CD4-positive, alpha-beta T cell treated with Interleukin-17A for 1 hour (primary cell): ENCODE results near the gene TAP2.
A peak's percentile ranks its signal among the peaks of the same experiment; 100 is the strongest.
"Not testable (repeated sequence)": the region's sequence is repeated elsewhere in the genome, so short reads cannot be mapped to it uniquely, and the experiment has no call there.

Experiments used
- DNase-seq: peaks from one replicate; pipeline ENCODE4 v3.0.0-alpha.2; 2020

Gene TAP2

DNA sequence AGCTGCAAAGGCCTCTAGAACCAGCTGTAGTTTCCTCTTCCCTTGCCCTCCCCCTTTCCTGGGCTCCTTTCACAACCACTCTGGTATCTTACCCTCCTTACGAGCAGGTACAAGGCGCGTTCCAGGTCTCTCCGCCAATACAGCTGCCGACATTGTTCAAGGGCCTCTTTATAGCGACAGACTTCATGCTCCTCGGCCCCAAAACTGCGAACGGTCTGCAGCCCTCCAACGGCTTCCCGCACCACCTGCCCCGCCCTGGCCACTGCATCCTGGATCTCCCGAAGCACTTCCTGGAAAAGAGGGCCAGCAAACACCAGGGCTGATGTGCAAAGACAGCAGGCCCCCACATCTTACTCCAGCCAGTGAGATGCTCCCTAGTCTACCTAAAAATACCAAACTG, 6.0 kb downstream of the TAP2 start:
- DNase-seq = no peak

DNA sequence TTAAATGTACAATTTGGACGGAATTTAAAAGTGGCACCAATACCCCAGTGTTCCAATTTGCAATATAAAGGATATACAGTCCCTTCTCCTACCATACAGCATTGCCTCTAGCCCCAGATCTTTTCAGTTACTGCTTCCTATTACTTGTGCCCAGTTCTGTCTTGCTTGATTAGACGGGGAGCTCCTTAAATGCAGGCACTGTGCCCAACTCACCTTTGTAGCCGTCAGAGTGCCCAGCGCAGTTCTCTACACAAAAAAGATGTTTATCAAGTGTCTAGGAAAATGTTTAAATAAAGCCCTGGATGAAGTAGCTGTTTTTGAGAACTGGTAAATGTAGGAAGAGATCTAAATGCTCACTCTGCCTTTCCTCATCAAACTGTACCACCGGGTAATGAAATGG, 7.6 kb downstream of the TAP2 start:
- no peak for DNase-seq

- DNase-seq = no peak
These were observed 8.5 kb downstream of the TAP2 start for GRCh38 chr6:32830017-32830416.

DNA sequence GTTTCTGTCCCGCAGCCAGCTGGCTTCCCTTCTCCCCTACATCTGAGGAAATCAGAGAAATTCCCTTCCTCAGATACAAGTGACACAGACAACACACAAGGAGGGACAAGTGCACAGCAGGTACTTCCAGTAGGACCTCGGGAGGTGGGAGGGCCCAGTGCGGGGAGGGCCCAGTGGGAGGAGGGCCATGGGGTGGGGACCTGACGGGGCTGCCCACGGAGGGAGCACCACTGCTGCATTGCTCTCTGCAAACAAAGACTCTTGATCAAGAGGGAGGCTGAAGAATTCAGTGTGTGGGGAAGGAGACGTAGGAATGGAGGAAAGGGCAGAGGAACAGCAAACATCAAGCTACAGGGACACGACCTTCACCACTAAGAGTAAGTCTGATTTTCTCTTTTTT, 9.0 kb downstream of the TAP2 start:
- DNase-seq = no peak

GRCh38 chr6:32827025-32827424, 11.5 kb downstream of the TAP2 start:
- no peak for DNase-seq

DNA sequence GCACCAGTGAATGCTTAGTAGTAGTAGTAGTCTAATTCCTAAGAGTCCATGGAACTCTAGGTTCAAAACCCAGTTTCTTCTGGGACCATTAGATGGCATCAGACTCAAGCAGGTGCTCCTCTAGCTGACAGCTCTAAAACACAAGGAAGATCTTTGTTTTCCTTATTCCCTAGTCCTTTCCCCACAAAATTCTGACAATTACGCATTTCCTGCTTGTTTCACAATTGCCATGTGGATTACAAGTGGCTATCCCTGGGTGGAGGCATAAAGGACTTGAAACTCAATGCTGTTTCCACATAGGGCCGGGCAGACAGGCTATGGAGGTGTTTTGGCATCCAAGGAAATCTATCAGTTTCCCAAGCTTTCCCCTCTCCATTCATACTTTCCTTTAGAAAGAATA, 12.6 kb downstream of the TAP2 start:
- DNase-seq = no peak

GRCh38 chr6:32819729-32820128, 18.8 kb downstream of the TAP2 start:
- no peak for DNase-seq

GRCh38 chr6:32818867-32819266, 19.7 kb downstream of the TAP2 start:
- DNase-seq = no peak

GRCh38 chr6:32816746-32817204, 21.8 kb downstream of the TAP2 start, which contains the start of gene HLA-DOB:
Gene HLA-DOB, minus strand, starts transcription at chr6:32817002. Its CDS starts 51 bp downstream, at chr6:32816951.
- peak; percentile 41 for DNase-seq

DNA sequence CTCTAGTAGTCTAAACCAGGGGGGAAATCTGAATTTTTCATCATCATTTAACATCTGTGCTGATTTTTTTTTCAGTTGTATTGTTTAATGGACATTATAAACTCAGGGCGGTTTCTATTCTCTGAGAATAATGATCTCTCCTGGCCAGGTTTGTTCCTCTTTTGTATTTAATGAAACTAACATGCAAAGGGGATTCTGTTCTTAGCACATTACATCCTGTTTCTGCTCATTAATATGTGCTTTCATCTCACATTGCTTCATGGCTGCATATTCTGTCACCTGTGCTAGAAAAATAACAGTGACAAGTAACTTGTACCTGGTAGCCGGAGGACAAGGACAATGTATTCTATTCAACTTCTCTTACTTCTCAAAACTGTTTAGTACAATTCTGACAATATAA, 22.5 kb downstream of the TAP2 start:
- no peak for DNase-seq

- DNase-seq = no peak
These were observed 23.4 kb downstream of the TAP2 start for GRCh38 chr6:32815115-32815514.

GRCh38 chr6:32814145-32814544, 24.4 kb downstream of the TAP2 start:
- DNase-seq = no peak

DNA sequence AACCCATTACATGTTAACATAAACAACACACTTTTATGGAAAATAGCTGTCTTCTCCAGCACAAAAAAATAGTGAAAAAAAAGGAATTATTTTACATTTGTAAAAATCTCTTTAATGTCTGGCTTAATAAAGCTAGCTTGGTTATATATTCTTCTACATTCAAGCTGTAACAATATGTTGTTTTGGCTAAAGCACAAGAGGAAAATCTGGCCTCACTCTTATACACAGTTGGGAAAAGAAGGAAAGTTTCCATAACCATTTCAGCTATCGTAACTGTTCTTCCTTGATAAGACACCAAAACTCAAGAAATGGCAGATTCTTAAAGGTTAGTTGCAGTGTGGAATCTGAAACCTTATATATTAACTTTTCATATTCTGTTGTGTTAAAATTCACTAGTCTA, 29.4 kb downstream of the TAP2 start:
- no peak for DNase-seq

GRCh38 chr6:32807020-32807580, 31.4 kb downstream of the TAP2 start:
- DNase-seq = no peak

- DNase-seq = not testable (repeated sequence)
These were observed 33.1 kb downstream of the TAP2 start for GRCh38 chr6:32805404-32805803.

GRCh38 chr6:32803416-32803815, 35.1 kb downstream of the TAP2 start:
- DNase-seq = no peak

- no peak for DNase-seq
These were observed 38.8 kb downstream of the TAP2 start for GRCh38 chr6:32799740-32800139.

DNA sequence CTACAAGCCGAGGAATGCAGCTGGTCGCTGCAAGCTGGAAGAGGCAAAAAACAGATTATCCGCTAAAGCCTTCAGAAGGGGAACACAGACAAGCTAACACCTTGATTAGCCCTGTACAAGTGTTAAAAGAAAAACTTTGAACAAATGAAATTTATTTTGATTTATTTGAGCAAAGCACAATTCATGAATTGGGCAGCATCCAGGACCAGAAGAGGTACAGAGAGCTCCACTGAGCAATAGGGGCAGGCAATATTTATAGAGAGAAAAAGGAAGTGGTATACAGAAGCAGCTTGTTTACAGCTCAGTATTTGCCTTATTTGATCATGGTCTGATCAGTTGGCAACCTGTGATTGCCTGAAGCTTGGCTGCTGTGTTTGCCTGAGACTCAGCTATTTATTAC, 39.4 kb downstream of the TAP2 start:
- DNase-seq = no peak

GRCh38 chr6:32796848-32797776, 41.4 kb downstream of the TAP2 start:
- DNase-seq = peak; percentile 78

GRCh38 chr6:32794510-32794909, 44.0 kb downstream of the TAP2 start:
- DNase-seq = peak; percentile 14

- no peak for DNase-seq
These were observed 45.6 kb downstream of the TAP2 start for GRCh38 chr6:32792901-32793435.

DNA sequence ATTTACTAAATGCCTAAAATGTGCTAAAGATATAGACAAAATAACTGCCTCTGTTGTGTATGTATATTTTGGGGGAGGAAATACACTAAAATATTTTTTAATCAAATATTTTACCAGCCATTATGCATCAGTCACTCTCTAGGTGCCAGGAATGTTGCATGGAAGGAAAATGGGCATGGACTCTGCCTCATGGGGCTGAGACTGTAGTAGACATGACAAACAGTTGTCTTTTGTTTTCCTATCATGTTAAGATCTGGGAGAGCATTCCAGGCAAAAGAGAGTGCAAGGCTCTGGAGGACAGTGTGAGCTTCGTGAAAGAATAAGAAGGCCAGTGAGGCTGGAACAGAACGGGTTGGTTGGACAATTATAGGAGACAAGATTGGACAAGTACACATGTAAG, 48.2 kb downstream of the TAP2 start:
- no peak for DNase-seq
